Choroid plexus epithelial cell (primary cell): Measurements from ENCODE around the gene ITPR1.

Source experiments
- DNase-seq: peaks from one replicate; pipeline ENCODE4 v3.0.0-alpha.2; 2010; ENCODE audit warnings: low read depth
- H3K4me3 ChIP-seq: 2 replicates; pipeline ENCODE4 v1.5.1; 2011; ENCODE audit warnings: low read depth, mild to moderate bottlenecking, control low read depth, low read length, moderate library complexity
- TF ChIP-seq, protein P1 (sequence below): conservative IDR thresholded peaks from 2 replicates; pipeline ENCODE4 v1.5.1; 2011; ENCODE audit warnings: low read depth, mild to moderate bottlenecking, control low read depth, inconsistent platforms, low read length, moderate library complexity

ITPR1 gene

DNA sequence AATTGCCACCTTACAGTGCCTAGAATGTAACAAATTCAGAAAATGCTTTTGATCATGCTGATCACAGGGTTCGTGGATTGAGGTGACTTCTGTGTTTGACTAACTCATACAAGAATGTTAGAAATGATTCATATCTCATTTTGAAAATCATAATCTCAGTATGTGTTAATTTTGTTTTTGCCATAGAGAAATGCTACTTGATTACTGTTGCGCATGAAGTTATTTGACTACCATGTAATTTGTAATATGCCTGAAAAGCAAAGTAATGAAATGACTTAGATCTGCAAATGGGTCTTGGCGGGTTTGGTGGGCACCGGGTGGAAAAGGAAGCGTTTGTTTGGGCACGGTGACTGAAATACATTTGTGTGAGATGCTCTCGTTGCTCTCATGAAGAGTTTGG lies 312.5 kb downstream of the ITPR1 start:
- no peak for DNase-seq
- TF ChIP-seq, protein P1, sequence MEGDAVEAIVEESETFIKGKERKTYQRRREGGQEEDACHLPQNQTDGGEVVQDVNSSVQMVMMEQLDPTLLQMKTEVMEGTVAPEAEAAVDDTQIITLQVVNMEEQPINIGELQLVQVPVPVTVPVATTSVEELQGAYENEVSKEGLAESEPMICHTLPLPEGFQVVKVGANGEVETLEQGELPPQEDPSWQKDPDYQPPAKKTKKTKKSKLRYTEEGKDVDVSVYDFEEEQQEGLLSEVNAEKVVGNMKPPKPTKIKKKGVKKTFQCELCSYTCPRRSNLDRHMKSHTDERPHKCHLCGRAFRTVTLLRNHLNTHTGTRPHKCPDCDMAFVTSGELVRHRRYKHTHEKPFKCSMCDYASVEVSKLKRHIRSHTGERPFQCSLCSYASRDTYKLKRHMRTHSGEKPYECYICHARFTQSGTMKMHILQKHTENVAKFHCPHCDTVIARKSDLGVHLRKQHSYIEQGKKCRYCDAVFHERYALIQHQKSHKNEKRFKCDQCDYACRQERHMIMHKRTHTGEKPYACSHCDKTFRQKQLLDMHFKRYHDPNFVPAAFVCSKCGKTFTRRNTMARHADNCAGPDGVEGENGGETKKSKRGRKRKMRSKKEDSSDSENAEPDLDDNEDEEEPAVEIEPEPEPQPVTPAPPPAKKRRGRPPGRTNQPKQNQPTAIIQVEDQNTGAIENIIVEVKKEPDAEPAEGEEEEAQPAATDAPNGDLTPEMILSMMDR, result no peak
- H3K4me3 ChIP-seq, result no peak overlapping the region

DNA sequence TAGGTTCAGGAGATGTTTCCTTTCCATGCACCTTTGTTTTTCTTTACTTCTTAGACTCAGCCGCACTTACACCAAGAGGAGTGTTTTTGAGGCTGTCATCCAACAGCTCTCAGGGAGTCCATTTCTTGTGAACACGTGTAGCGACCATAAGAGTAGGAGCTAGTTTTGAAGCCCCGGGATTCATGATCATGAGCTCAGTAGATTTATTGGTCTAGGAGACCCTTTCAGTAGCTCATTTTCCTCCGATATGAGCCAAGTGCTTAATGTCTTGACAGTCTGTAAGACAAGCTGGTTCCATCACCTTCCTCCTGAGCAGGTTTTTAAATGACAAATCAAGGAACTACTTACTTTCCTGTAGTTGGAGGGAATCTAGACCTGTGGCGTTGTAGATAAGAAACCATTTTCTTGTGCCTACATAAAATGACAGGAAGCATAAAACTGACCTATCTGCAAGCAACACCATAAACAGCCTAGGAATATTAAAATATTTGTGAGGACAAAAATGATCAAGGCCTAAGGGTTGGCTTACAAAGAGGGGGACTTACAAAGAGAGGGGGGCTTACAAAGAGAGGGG lies 313.5 kb downstream of the ITPR1 start:
- no peak overlapping the region for H3K4me3 ChIP-seq
- DNase-seq, result no peak
- TF ChIP-seq, protein P1, result no peak

- TF ChIP-seq, protein P1, result no peak
- no peak for DNase-seq
- H3K4me3 ChIP-seq, result no peak overlapping the region
Measured at GRCh38 chr3:4807381-4808280, 314.5 kb downstream of the ITPR1 start.

DNA sequence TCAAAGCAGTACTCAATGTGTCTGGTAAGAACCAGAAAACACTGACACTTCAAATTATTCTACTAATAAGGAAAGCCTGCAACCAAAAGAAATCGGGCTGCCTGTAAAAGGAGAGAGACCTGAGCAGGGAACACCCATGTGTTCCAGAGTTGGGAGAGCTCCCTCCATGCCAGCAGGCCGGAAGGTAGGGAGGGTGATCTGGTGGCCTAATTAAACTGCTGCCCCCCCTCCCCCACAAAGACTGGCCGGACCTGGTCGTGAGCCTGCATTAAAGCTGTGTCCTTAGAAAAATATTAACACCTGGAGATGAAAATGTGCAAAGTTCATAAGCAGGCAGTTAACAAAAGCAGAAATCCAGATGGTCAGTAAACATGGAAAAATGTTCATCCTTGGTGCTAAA lies 315.5 kb downstream of the ITPR1 start:
- TF ChIP-seq, protein P1, result no peak
- no peak for DNase-seq
- no peak overlapping the region for H3K4me3 ChIP-seq

- DNase-seq, result no peak
- TF ChIP-seq, protein P1, result no peak
- no peak overlapping the region for H3K4me3 ChIP-seq
Measured at GRCh38 chr3:4809922-4810321, 316.8 kb downstream of the ITPR1 start.

- DNase-seq, result no peak
Measured at GRCh38 chr3:4812591-4812990, 319.4 kb downstream of the ITPR1 start.

More at GRCh38 chr3:4812591-4812990, 319.4 kb downstream of the ITPR1 start:
- TF ChIP-seq, protein P1, result no peak
- no peak overlapping the region for H3K4me3 ChIP-seq
